Measurements from ENCODE around the gene PTGES3L. TPM values are rescaled to one million over a fixed set of nuclear protein-coding genes. Genes with fewer than 3 reads are reported as not detected.

PTGES3L gene
- total and polyA plus RNA-seq, 4 donors = 0.08 to 0.19 (median 0.13) TPM; not detected in 1

DNA sequence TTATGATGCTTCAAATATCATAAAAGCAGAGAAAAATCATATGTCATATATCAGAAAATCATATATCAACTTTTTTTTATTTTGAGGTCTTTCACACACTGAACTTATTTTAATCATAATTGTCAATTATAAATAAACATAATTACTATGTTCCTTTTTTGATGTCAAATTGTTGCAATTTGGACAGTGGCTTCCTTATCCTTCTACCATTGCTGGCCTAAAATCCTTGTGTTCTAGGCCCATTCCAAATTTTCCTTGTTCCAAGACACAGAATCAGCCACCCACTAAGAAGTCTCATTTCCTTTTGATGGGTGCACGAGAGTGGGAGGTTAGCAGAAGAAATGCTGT is 50.4 kb downstream of the PTGES3L start:
- WGBS = 94% methylated on average over 1 of the region's 1 CpG
- no peaks in the 10 kb centered on the region for H3K27me3 ChIP-seq (ENCODE audit: control insufficient read depth in 4 of 4, insufficient read depth in 4 of 4, low read length in 3 of 4)
- H3K27ac ChIP-seq (ENCODE audit: low read depth in 1 of 2, low read length in 2 of 2) = no peak overlapping the region
- no peak overlapping the region for H3K4me3 ChIP-seq (ENCODE audit: low read depth in 1 of 3, low read length in 3 of 3)
- H3K9ac ChIP-seq (ENCODE audit: low read depth in 1 of 2, low read length in 2 of 2) = no peak overlapping the region
- TF ChIP-seq TAF1 (conservative IDR thresholded peaks at IDR 0.05) = no peak
- TF ChIP-seq EGR1 (IDR thresholded peaks at IDR 0.05; ENCODE audit: low read depth in 2 of 2) = no peak
- TF ChIP-seq FOXA1 (IDR thresholded peaks at IDR 0.05) = no peak
- TF ChIP-seq FOXA2 (IDR thresholded peaks at IDR 0.05) = no peak
- no peak for TF ChIP-seq GABPA (IDR thresholded peaks at IDR 0.05 in 1 of 2, conservative IDR thresholded peaks at IDR 0.05 in 1 of 2)
- TF ChIP-seq JUND (IDR thresholded peaks at IDR 0.05) = no peak
- TF ChIP-seq RAD21 (IDR thresholded peaks at IDR 0.05) = no peak
- no peak for TF ChIP-seq RXRA (IDR thresholded peaks at IDR 0.05)
- H3K9me3 ChIP-seq (ENCODE audit: control insufficient read depth in 4 of 4, low read length in 3 of 4) = no peaks in the 10 kb centered on the region
- H3K36me3 ChIP-seq (ENCODE audit: control insufficient read depth in 4 of 4, insufficient read depth in 3 of 4, low read depth in 1 of 4, low read length in 3 of 4) = no peaks in the 10 kb centered on the region
- DNase-seq (ENCODE audit: low spot score) = no peak
- peaks cover 2 to 8% (median 7%) of the 10 kb centered on the region in 4 donors for H3K4me1 ChIP-seq (ENCODE audit: control insufficient read depth in 4 of 4, insufficient read depth in 4 of 4, low read length in 3 of 4)

DNA sequence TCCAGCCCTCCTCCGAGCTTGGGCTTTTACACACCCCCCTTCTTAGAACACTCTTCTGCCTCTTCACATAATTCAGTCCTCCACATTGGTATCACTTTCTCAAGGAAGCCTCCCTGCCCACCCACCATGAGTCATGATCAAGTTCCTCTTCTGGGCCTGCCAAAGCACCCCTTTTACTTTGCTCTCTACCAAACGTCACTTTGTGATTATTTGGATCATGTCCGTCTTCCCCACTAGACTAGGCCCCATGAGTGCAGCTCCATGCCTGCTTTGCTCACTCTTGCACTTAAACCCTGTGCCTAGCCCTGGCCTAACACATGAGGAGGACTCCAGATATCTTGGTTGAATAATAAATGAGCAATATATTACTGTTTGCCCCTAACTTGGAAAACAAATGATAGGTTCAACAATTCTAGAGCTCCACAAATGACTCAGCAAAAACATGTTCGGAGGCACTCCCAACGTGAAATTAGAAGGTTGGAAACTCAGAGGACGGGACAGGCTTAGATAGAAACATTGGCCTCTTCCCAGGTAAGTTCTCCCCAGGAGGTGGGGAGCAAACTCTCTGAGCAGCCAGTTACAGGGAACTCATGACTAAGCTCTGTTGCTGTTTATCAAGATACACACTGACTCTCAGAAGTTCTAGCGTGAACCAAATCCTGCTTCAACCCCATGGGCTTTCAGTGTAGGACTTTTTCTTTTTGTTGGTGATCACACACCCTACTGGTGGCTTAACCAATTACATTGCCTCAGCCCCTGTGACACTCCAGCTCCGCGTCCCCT is 51.0 kb downstream of the PTGES3L start:
- no peaks in the 10 kb centered on the region for H3K9me3 ChIP-seq (ENCODE audit: control insufficient read depth in 4 of 4, low read length in 3 of 4)
- no peaks in the 10 kb centered on the region for H3K36me3 ChIP-seq (ENCODE audit: control insufficient read depth in 4 of 4, insufficient read depth in 3 of 4, low read depth in 1 of 4, low read length in 3 of 4)
- DNase-seq (ENCODE audit: low spot score) = peak; percentile 47
- H3K4me1 ChIP-seq (ENCODE audit: control insufficient read depth in 4 of 4, insufficient read depth in 4 of 4, low read length in 3 of 4) = peaks cover 2 to 8% (median 7%) of the 10 kb centered on the region in 4 donors
- WGBS = 37% methylated on average over 9 of the region's 9 CpGs
- H3K27ac ChIP-seq (ENCODE audit: low read depth in 1 of 2, low read length in 2 of 2) = peak overlapping the region; percentile 5 to 21
- no peak overlapping the region for H3K4me3 ChIP-seq (ENCODE audit: low read depth in 1 of 3, low read length in 3 of 3)
- H3K27me3 ChIP-seq (ENCODE audit: control insufficient read depth in 4 of 4, insufficient read depth in 4 of 4, low read length in 3 of 4) = no peaks in the 10 kb centered on the region
- TF ChIP-seq HNF4G (IDR thresholded peaks at IDR 0.05) (no peak), HNF4A (conservative IDR thresholded peaks at IDR 0.05) (peak; percentile 21 to 44), JUND (IDR thresholded peaks at IDR 0.05) (no peak), FOXA2 (IDR thresholded peaks at IDR 0.05) (peak; percentile 45), FOXA1 (IDR thresholded peaks at IDR 0.05) (no peak), RAD21 (IDR thresholded peaks at IDR 0.05) (peak; percentile 90 to 92), NR2F2 (IDR thresholded peaks at IDR 0.05) (peak; percentile 42), EGR1 (IDR thresholded peaks at IDR 0.05; ENCODE audit: low read depth in 2 of 2) (no peak), TAF1 (conservative IDR thresholded peaks at IDR 0.05) (no peak), YY1 (IDR thresholded peaks at IDR 0.05) (no peak), RXRA (IDR thresholded peaks at IDR 0.05) (peak; percentile 52 to 66), GABPA (IDR thresholded peaks at IDR 0.05 in 1 of 2, conservative IDR thresholded peaks at IDR 0.05 in 1 of 2) (no peak), SP1 (IDR thresholded peaks at IDR 0.05) (peak; percentile 30)
- TF ChIP-seq, protein P1, sequence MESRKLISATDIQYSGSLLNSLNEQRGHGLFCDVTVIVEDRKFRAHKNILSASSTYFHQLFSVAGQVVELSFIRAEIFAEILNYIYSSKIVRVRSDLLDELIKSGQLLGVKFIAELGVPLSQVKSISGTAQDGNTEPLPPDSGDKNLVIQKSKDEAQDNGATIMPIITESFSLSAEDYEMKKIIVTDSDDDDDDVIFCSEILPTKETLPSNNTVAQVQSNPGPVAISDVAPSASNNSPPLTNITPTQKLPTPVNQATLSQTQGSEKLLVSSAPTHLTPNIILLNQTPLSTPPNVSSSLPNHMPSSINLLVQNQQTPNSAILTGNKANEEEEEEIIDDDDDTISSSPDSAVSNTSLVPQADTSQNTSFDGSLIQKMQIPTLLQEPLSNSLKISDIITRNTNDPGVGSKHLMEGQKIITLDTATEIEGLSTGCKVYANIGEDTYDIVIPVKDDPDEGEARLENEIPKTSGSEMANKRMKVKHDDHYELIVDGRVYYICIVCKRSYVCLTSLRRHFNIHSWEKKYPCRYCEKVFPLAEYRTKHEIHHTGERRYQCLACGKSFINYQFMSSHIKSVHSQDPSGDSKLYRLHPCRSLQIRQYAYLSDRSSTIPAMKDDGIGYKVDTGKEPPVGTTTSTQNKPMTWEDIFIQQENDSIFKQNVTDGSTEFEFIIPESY (IDR thresholded peaks at IDR 0.05) = no peak
- TF ChIP-seq, protein P2, sequence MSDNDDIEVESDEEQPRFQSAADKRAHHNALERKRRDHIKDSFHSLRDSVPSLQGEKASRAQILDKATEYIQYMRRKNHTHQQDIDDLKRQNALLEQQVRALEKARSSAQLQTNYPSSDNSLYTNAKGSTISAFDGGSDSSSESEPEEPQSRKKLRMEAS (IDR thresholded peaks at IDR 0.05) = peak; percentile 53
- TF ChIP-seq, protein P3, sequence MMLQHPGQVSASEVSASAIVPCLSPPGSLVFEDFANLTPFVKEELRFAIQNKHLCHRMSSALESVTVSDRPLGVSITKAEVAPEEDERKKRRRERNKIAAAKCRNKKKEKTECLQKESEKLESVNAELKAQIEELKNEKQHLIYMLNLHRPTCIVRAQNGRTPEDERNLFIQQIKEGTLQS (IDR thresholded peaks at IDR 0.05) = no peak
- TF ChIP-seq, protein P4, sequence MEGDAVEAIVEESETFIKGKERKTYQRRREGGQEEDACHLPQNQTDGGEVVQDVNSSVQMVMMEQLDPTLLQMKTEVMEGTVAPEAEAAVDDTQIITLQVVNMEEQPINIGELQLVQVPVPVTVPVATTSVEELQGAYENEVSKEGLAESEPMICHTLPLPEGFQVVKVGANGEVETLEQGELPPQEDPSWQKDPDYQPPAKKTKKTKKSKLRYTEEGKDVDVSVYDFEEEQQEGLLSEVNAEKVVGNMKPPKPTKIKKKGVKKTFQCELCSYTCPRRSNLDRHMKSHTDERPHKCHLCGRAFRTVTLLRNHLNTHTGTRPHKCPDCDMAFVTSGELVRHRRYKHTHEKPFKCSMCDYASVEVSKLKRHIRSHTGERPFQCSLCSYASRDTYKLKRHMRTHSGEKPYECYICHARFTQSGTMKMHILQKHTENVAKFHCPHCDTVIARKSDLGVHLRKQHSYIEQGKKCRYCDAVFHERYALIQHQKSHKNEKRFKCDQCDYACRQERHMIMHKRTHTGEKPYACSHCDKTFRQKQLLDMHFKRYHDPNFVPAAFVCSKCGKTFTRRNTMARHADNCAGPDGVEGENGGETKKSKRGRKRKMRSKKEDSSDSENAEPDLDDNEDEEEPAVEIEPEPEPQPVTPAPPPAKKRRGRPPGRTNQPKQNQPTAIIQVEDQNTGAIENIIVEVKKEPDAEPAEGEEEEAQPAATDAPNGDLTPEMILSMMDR (IDR thresholded peaks at IDR 0.05; ENCODE audit: low read depth, low read length, missing input control) = peak; percentile 81
- TF ChIP-seq, protein P5, sequence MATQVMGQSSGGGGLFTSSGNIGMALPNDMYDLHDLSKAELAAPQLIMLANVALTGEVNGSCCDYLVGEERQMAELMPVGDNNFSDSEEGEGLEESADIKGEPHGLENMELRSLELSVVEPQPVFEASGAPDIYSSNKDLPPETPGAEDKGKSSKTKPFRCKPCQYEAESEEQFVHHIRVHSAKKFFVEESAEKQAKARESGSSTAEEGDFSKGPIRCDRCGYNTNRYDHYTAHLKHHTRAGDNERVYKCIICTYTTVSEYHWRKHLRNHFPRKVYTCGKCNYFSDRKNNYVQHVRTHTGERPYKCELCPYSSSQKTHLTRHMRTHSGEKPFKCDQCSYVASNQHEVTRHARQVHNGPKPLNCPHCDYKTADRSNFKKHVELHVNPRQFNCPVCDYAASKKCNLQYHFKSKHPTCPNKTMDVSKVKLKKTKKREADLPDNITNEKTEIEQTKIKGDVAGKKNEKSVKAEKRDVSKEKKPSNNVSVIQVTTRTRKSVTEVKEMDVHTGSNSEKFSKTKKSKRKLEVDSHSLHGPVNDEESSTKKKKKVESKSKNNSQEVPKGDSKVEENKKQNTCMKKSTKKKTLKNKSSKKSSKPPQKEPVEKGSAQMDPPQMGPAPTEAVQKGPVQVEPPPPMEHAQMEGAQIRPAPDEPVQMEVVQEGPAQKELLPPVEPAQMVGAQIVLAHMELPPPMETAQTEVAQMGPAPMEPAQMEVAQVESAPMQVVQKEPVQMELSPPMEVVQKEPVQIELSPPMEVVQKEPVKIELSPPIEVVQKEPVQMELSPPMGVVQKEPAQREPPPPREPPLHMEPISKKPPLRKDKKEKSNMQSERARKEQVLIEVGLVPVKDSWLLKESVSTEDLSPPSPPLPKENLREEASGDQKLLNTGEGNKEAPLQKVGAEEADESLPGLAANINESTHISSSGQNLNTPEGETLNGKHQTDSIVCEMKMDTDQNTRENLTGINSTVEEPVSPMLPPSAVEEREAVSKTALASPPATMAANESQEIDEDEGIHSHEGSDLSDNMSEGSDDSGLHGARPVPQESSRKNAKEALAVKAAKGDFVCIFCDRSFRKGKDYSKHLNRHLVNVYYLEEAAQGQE (IDR thresholded peaks at IDR 0.05) = peak; percentile 12
- no peak overlapping the region for H3K9ac ChIP-seq (ENCODE audit: low read depth in 1 of 2, low read length in 2 of 2)

All from liver (tissue), 9 donors.